ENCODE measurements around the gene SHISAL1. TPM values are rescaled to one million over a fixed set of nuclear protein-coding genes. Genes with fewer than 3 reads are reported as not detected.

The SHISAL1 gene
- total and polyA plus RNA-seq, 10 of the 15 experiments (the other 5 are each of a cell fraction or from before 2014, with no cell fraction given): not detected

GRCh38 chr22:44340271-44341239 is 27.8 kb upstream of the SHISAL1 start:
- Histone ChIP-seq H3K79me2 (ENCODE audit: control insufficient read depth, insufficient read depth, low read length) (no peaks in the 10 kb centered on the region), H3K27ac (ENCODE audit: control insufficient read depth, insufficient read depth) (no peak overlapping the region), H3K9ac (ENCODE audit: control insufficient read depth, insufficient read depth, low read length) (no peak overlapping the region), H3K36me3 (ENCODE audit: control insufficient read depth in 2 of 2, insufficient read depth in 2 of 2, low read length in 1 of 2) (no peaks in the 10 kb centered on the region), H3K4me2 (ENCODE audit: control insufficient read depth, insufficient read depth) (no peak overlapping the region), H3K4me3 (no peak overlapping the region), H3K9me3 (replicated peaks; ENCODE audit: control insufficient read depth, insufficient read depth, low read length) (no peaks in the 10 kb centered on the region), H3K27me3 (replicated peaks in 1 of 2; ENCODE audit: control insufficient read depth in 2 of 2, insufficient read depth in 2 of 2, low read length in 1 of 2) (no peaks in the 10 kb centered on the region; a peak in 1 of 4 replicates), H2AFZ (ENCODE audit: control insufficient read depth, low read depth, low read length) (no peak overlapping the region), H3K4me1 (ENCODE audit: control insufficient read depth, insufficient read depth, low read length) (no peaks in the 10 kb centered on the region), H4K20me1 (ENCODE audit: control insufficient read depth, insufficient read depth) (no peaks in the 10 kb centered on the region)
- DNase-seq (ENCODE audit: low read depth, low spot score) (no peak), FAIRE-seq (no peak), ATAC-seq (no peak)
- in situ Hi-C loops (cut with MboI): no loop called here
- BruUV-seq (replicated peaks): no TSS peak
- ChIA-PET SMC1A (ENCODE audit: uncharacterized antibody, unreplicated experiment) (no interaction called here), POLR2A (no interaction called here), RAD21 (ENCODE audit: unreplicated experiment) (interaction anchor here (0.6 kb wide), 1 partner anchor 550 kb away, joined by 3 read pairs; no protein-coding TSS in a partner anchor), CTCF (no interaction called here)
- TF ChIP-seq NR2F1 (conservative IDR thresholded peaks at IDR 0.05): no peak
- TF ChIP-seq, protein P1, sequence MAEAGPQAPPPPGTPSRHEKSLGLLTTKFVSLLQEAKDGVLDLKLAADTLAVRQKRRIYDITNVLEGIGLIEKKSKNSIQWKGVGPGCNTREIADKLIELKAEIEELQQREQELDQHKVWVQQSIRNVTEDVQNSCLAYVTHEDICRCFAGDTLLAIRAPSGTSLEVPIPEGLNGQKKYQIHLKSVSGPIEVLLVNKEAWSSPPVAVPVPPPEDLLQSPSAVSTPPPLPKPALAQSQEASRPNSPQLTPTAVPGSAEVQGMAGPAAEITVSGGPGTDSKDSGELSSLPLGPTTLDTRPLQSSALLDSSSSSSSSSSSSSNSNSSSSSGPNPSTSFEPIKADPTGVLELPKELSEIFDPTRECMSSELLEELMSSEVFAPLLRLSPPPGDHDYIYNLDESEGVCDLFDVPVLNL (IDR thresholded peaks at IDR 0.05; ENCODE audit: low read depth, low read length): no peak
- TF ChIP-seq, protein P2, sequence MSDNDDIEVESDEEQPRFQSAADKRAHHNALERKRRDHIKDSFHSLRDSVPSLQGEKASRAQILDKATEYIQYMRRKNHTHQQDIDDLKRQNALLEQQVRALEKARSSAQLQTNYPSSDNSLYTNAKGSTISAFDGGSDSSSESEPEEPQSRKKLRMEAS (IDR thresholded peaks at IDR 0.05; ENCODE audit: low read depth, low read length): no peak
- no peak for TF ChIP-seq ELK1 (IDR thresholded peaks at IDR 0.05; ENCODE audit: low read depth, low read length)
- no peak for TF ChIP-seq KAT2A (conservative IDR thresholded peaks at IDR 0.05; ENCODE audit: control insufficient read depth, low read depth, low read length)
- TF ChIP-seq EGR1 (IDR thresholded peaks at IDR 0.05; ENCODE audit: borderline replicate concordance in 1 of 2, low read depth in 2 of 2, low read length in 2 of 2): no peak
- TF ChIP-seq ZNF217 (IDR thresholded peaks at IDR 0.05): no peak
- TF ChIP-seq, protein P3, sequence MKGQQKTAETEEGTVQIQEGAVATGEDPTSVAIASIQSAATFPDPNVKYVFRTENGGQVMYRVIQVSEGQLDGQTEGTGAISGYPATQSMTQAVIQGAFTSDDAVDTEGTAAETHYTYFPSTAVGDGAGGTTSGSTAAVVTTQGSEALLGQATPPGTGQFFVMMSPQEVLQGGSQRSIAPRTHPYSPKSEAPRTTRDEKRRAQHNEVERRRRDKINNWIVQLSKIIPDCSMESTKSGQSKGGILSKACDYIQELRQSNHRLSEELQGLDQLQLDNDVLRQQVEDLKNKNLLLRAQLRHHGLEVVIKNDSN (IDR thresholded peaks at IDR 0.05; ENCODE audit: borderline replicate concordance, extremely low read length, insufficient read depth, low read depth, low read length): no peak
- TF ChIP-seq YBX1 (IDR thresholded peaks at IDR 0.05): no peak
- TF ChIP-seq IRF5 (IDR thresholded peaks at IDR 0.05; ENCODE audit: borderline replicate concordance): no peak
- WGBS (ENCODE audit: insufficient coverage, insufficient replicate concordance, low lambda C conversion rate, missing lambda C conversion rate): 46% methylated on average over 21 of the region's 21 CpGs
- intact Hi-C loops (cut with micrococcal nuclease; ENCODE audit: unreplicated experiment): no loop called here

Measured in GM12878 (cell line).